Measurements from ENCODE around the gene FTH1.
"Not testable (repeated sequence)": the region's sequence is repeated elsewhere in the genome, so short reads cannot be mapped to it uniquely, and the experiment has no call there.

Gene FTH1

GRCh38 chr11:61967116-61967923, at the start of gene FTH1:
Gene FTH1, minus strand, starts transcription at chr11:61967634. Its CDS starts 209 bp downstream, at chr11:61967425.
- DNase-seq = peak; percentile 77

GRCh38 chr11:62015615-62016014, 48.2 kb upstream of the FTH1 start:
- DNase-seq = no peak

GRCh38 chr11:62013537-62014476, 46.4 kb upstream of the FTH1 start:
- no peak for DNase-seq

- DNase-seq = no peak
Observed at GRCh38 chr11:62012832-62013461, 45.5 kb upstream of the FTH1 start.

- DNase-seq = no peak
Observed at GRCh38 chr11:62012451-62012831, 45.0 kb upstream of the FTH1 start.

GRCh38 chr11:62011881-62012280, 44.4 kb upstream of the FTH1 start:
- no peak for DNase-seq

GRCh38 chr11:62010935-62011528, 43.6 kb upstream of the FTH1 start:
- DNase-seq = no peak

GRCh38 chr11:62008193-62008592, 40.8 kb upstream of the FTH1 start:
- DNase-seq = no peak

GRCh38 chr11:62004473-62004872, 37.0 kb upstream of the FTH1 start:
- no peak for DNase-seq

- not testable (repeated sequence) for DNase-seq
Observed at GRCh38 chr11:62002283-62002682, 34.8 kb upstream of the FTH1 start.

- DNase-seq = no peak
Observed at GRCh38 chr11:62001450-62002191, 34.2 kb upstream of the FTH1 start.

- DNase-seq = no peak
Observed at GRCh38 chr11:62000539-62001446, 33.4 kb upstream of the FTH1 start.

GRCh38 chr11:61999141-61999975, 31.9 kb upstream of the FTH1 start:
- no peak for DNase-seq

- DNase-seq = no peak
Observed at GRCh38 chr11:61996933-61997332, 29.5 kb upstream of the FTH1 start.

- no peak for DNase-seq
Observed at GRCh38 chr11:61994981-61995380, 27.5 kb upstream of the FTH1 start.

GRCh38 chr11:61985869-61986268, 18.4 kb upstream of the FTH1 start:
- no peak for DNase-seq

GRCh38 chr11:61983419-61983818, 16.0 kb upstream of the FTH1 start:
- no peak for DNase-seq

- no peak for DNase-seq
Observed at GRCh38 chr11:61980783-61981541, 13.5 kb upstream of the FTH1 start.

Data from DMS153 (cell line).